GM21786 (cell line): ENCODE results near the gene LSAMP.
"Not testable (repeated sequence)": the region's sequence is repeated elsewhere in the genome, so short reads cannot be mapped to it uniquely, and the experiment has no call there.

ENCODE experiments used
- ATAC-seq: cut with Tn5 transposase; IDR thresholded peaks from one replicate; pipeline ENCODE4 v1.9.1; 2021; ENCODE audit not compliant: unreplicated experiment

Gene LSAMP

GRCh38 chr3:116247605-116248004, 197.7 kb downstream of the LSAMP start:
- ATAC-seq = no peak

- ATAC-seq = no peak
These were observed 198.8 kb downstream of the LSAMP start for GRCh38 chr3:116246406-116246980.

- no peak for ATAC-seq
These were observed 202.5 kb downstream of the LSAMP start for GRCh38 chr3:116242825-116243224.

- no peak for ATAC-seq
These were observed 203.6 kb downstream of the LSAMP start for GRCh38 chr3:116241677-116242076.

- no peak for ATAC-seq
These were observed 205.0 kb downstream of the LSAMP start for GRCh38 chr3:116240261-116240660.

GRCh38 chr3:116238846-116239565, 206.3 kb downstream of the LSAMP start:
- ATAC-seq = no peak

- no peak for ATAC-seq
These were observed 211.5 kb downstream of the LSAMP start for GRCh38 chr3:116233711-116234357.

GRCh38 chr3:116230431-116231020, 214.8 kb downstream of the LSAMP start:
- ATAC-seq = no peak

GRCh38 chr3:116226266-116226665, 219.0 kb downstream of the LSAMP start:
- ATAC-seq = no peak

- ATAC-seq = no peak
These were observed 228.5 kb downstream of the LSAMP start for GRCh38 chr3:116216761-116217160.

GRCh38 chr3:116211901-116212300, 233.4 kb downstream of the LSAMP start:
- no peak for ATAC-seq

- ATAC-seq = not testable (repeated sequence)
These were observed 236.5 kb downstream of the LSAMP start for GRCh38 chr3:116208830-116209229.

- ATAC-seq = no peak
These were observed 244.2 kb downstream of the LSAMP start for GRCh38 chr3:116200956-116201690.

GRCh38 chr3:116199063-116199462, 246.2 kb downstream of the LSAMP start:
- ATAC-seq = no peak

GRCh38 chr3:116198087-116198486, 247.2 kb downstream of the LSAMP start:
- no peak for ATAC-seq

GRCh38 chr3:116192464-116192863, 252.8 kb downstream of the LSAMP start:
- ATAC-seq = no peak

- no peak for ATAC-seq
These were observed 253.9 kb downstream of the LSAMP start for GRCh38 chr3:116191409-116191808.

GRCh38 chr3:116190095-116190494, 255.2 kb downstream of the LSAMP start:
- no peak for ATAC-seq

- ATAC-seq = no peak
These were observed 257.0 kb downstream of the LSAMP start for GRCh38 chr3:116188231-116188785.

- no peak for ATAC-seq
These were observed 259.2 kb downstream of the LSAMP start for GRCh38 chr3:116186049-116186448.

- ATAC-seq = no peak
These were observed 264.1 kb downstream of the LSAMP start for GRCh38 chr3:116181159-116181558.
